Endodermal cell (in vitro differentiated cells): Measurements from ENCODE around the gene FBL. TPM values are rescaled to one million over a fixed set of nuclear protein-coding genes. Genes with fewer than 3 reads are reported as not detected.

ENCODE experiments used
- DNase-seq: peaks from one replicate; pipeline ENCODE4 v3.0.0-alpha.2; 2017
- H3K27ac ChIP-seq: 2 replicates; pipeline ENCODE4 v1.5.1; 2013; ENCODE audit warnings: mild to moderate bottlenecking, low read depth, low read length, moderate library complexity
- H3K27me3 ChIP-seq: 2 replicates; pipeline ENCODE4 v1.6.1; 2013; ENCODE audit warnings: mild to moderate bottlenecking, low read length, moderate library complexity; ENCODE audit not compliant: insufficient read depth, control insufficient read depth, poor library complexity, severe bottlenecking
- H3K36me3 ChIP-seq: 2 replicates; pipeline ENCODE4 v1.7.0; 2013; ENCODE audit warnings: mild to moderate bottlenecking, low read length, moderate library complexity; ENCODE audit not compliant: control insufficient read depth, insufficient read depth
- H3K4me1 ChIP-seq: one replicate; pipeline ENCODE4 v1.7.0; 2013; ENCODE audit warnings: low read length; ENCODE audit not compliant: control insufficient read depth, insufficient read depth
- H3K4me3 ChIP-seq: 2 replicates; pipeline ENCODE4 v1.5.1; 2013; ENCODE audit warnings: mild to moderate bottlenecking, low read length, moderate library complexity
- H3K9ac ChIP-seq: 2 replicates; pipeline ENCODE4 v1.6.1; 2013; ENCODE audit warnings: mild to moderate bottlenecking, low read length, moderate library complexity; ENCODE audit not compliant: poor library complexity, severe bottlenecking; ENCODE audit errors: extremely low read depth
- H3K9me3 ChIP-seq: 2 replicates; pipeline ENCODE4 v1.6.1; 2013; ENCODE audit warnings: mild to moderate bottlenecking, low read length, moderate library complexity; ENCODE audit not compliant: control insufficient read depth
- H3K27ac Mint-ChIP-seq: 2 replicates; pipeline ENCODE4 v1.8.0; 2020; ENCODE audit warnings: mixed read lengths
- H3K27me3 Mint-ChIP-seq: 2 replicates; pipeline ENCODE4 v1.8.0; 2021; ENCODE audit warnings: mild to moderate bottlenecking, mixed read lengths; ENCODE audit not compliant: insufficient read depth
- H3K36me3 Mint-ChIP-seq: 2 replicates; pipeline ENCODE4 v1.8.0; 2020; ENCODE audit warnings: low read depth, mixed read lengths
- H3K4me1 Mint-ChIP-seq: 2 replicates; pipeline ENCODE4 v1.8.0; 2020; ENCODE audit warnings: mixed read lengths
- H3K4me3 Mint-ChIP-seq: 2 replicates; pipeline ENCODE4 v1.8.0; 2020; ENCODE audit warnings: mild to moderate bottlenecking, moderate library complexity, mixed read lengths
- H3K9me3 Mint-ChIP-seq: 2 replicates; pipeline ENCODE4 v1.8.0; 2020; ENCODE audit warnings: mild to moderate bottlenecking, mixed read lengths
- WGBS, 2 experiments: methylation state at CpG; one replicate each; pipeline versions ENCODE4 v1.1.5 to v1.1.7; 2013; ENCODE audit warnings: missing lambda C conversion rate in 2 of 2, mixed read lengths in 1 of 2; ENCODE audit not compliant: insufficient coverage in 1 of 2, insufficient read length in 1 of 2; 5-methylcytosine and 5-hydroxymethylcytosine counted together
- total RNA-seq, 2 donors: library from RNA; stranded (reverse); fragmentation: NEBNext Ultra II Directional in 1 of 2; extraction: Animal tissue kit (Norgen Biotek cat#: 25700) in 1 of 2; gene quantifications; 2 replicates in 1 of 2; 3 replicates in 1 of 2; pipeline ENCODE4 v1.2.1, GENCODE V29; 2021
- TF ChIP-seq, protein P1 (sequence below): fragments of 200-600 bp; sonication (generic); conservative IDR thresholded peaks from 2 replicates; pipeline ENCODE4 v1.5.0; 2021; ENCODE audit warnings: antibody characterized with exemption, mild to moderate bottlenecking

Gene FBL
- total RNA-seq, 2 donors from 2014 or later, result 356 to 387 TPM

DNA sequence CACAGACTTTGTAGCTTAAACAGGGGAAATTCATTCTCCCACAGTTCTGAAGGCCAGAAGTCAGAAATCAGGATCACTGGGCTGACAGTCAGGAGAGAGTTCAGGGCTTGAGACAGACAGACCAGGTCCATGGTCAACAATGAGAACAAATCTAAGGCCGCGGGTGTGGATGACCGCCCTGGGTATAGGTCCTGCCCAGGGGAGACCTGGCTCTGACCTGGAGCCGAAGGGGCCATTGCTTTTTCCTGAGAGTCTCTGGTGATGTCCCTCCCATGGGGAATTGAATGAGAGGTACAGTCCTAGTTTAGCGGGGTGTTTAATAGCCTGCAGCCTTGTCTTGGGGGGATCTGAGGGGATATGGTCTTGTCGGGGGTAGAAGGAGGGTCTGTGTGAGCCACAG is 25.2 kb upstream of the FBL start:
- no peaks in the 10 kb centered on the region for H3K36me3 ChIP-seq
- no peaks in the 10 kb centered on the region for H3K9me3 ChIP-seq
- Mint-ChIP-seq H3K27ac (no peak overlapping the region), H3K9me3 (no peaks in the 10 kb centered on the region), H3K27me3 (peaks cover 7% of the 10 kb centered on the region), H3K36me3 (no peaks in the 10 kb centered on the region), H3K4me3 (no peak overlapping the region), H3K4me1 (peaks cover 6% of the 10 kb centered on the region)
- H3K4me1 ChIP-seq, result no peaks in the 10 kb centered on the region
- no peak overlapping the region for H3K27ac ChIP-seq
- H3K9ac ChIP-seq, result no peak overlapping the region
- no peak for DNase-seq
- no peaks in the 10 kb centered on the region for H3K27me3 ChIP-seq
- 93 to 100% methylated on average over 1 to 5 of the region's 6 CpGs for WGBS, 2 experiments
- no peak overlapping the region for H3K4me3 ChIP-seq
- TF ChIP-seq, protein P1, sequence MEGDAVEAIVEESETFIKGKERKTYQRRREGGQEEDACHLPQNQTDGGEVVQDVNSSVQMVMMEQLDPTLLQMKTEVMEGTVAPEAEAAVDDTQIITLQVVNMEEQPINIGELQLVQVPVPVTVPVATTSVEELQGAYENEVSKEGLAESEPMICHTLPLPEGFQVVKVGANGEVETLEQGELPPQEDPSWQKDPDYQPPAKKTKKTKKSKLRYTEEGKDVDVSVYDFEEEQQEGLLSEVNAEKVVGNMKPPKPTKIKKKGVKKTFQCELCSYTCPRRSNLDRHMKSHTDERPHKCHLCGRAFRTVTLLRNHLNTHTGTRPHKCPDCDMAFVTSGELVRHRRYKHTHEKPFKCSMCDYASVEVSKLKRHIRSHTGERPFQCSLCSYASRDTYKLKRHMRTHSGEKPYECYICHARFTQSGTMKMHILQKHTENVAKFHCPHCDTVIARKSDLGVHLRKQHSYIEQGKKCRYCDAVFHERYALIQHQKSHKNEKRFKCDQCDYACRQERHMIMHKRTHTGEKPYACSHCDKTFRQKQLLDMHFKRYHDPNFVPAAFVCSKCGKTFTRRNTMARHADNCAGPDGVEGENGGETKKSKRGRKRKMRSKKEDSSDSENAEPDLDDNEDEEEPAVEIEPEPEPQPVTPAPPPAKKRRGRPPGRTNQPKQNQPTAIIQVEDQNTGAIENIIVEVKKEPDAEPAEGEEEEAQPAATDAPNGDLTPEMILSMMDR, result no peak

DNA sequence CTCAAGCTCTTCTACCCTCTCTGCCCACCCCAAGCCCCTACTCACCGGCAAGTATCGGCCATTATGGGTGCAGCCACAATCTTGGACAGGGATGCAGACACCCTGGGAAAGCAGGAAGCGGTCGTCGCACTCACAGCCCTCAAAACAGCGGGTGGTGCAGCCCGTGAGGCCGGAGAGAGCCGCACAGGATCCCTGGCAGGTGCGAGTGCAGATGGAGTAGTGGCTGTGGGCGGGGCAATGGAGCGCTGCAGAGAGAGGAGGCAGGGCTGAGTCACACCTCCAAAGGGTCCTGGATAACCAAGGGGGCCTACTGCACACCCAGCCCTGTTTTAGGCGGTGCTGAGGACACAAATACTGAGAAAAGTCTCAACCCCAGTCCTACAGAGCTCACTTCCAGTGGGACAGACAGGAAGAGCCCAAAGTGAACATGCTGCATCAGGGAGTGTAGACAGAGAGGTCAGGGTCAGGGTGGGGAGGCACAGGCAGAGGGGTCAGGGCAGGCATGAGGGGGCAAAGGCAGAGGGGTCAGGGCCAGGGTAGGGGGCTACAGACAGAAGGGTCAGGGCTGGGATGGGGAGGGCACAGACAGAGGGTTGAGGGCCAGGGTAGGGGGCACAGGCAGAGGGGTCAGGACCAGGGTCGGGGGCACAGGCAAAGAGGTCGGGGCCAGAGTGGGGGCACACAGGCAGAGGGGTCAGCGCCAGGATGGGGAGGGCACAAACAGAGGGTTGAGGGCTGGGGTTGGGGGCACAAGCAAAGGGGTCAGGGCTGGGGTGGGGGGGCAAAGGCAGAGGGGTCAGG is 24.2 kb upstream of the FBL start:
- H3K9me3 Mint-ChIP-seq, result no peaks in the 10 kb centered on the region
- H3K27me3 ChIP-seq, result no peaks in the 10 kb centered on the region
- TF ChIP-seq, protein P1, result no peak
- no peak overlapping the region for H3K4me3 ChIP-seq
- DNase-seq, result peak; percentile 87
- H3K27ac ChIP-seq, result no peak overlapping the region
- WGBS, 2 experiments, result 44 to 49% methylated on average over 2 to 16 of the region's 16 CpGs
- H3K36me3 ChIP-seq, result no peaks in the 10 kb centered on the region
- no peak overlapping the region for H3K4me3 Mint-ChIP-seq
- H3K36me3 Mint-ChIP-seq, result no peaks in the 10 kb centered on the region
- no peaks in the 10 kb centered on the region for H3K4me1 ChIP-seq
- peaks cover 7% of the 10 kb centered on the region for H3K27me3 Mint-ChIP-seq
- H3K9me3 ChIP-seq, result no peaks in the 10 kb centered on the region
- H3K4me1 Mint-ChIP-seq, result peaks cover 6% of the 10 kb centered on the region
- H3K9ac ChIP-seq, result no peak overlapping the region
- peak overlapping the region; percentile 58 for H3K27ac Mint-ChIP-seq

DNA sequence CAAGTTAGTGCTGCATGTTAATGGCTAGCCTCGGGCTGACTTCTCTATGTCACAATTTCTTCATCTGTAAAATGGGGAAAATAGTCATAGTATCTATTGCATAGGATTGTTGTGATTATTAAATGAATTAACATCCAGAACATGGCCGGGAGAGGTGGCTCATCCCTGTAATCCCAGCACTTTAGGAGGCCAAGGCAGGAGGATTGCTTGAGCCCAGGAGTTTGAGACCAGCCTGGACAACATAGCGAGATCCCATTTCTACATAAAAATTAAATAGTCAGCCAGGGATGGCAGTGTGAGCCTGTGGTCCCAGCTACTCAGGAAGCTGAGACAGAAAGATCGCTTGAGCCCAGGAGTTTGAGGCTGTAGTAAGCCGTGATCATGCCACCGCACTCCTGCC is 21.8 kb upstream of the FBL start:
- Mint-ChIP-seq H3K9me3 (no peaks in the 10 kb centered on the region), H3K36me3 (no peaks in the 10 kb centered on the region), H3K4me3 (no peak overlapping the region), H3K4me1 (peaks cover 6% of the 10 kb centered on the region), H3K27ac (no peak overlapping the region), H3K27me3 (peaks cover 7% of the 10 kb centered on the region)
- Histone ChIP-seq H3K27me3 (no peaks in the 10 kb centered on the region), H3K4me3 (no peak overlapping the region), H3K27ac (no peak overlapping the region), H3K4me1 (no peaks in the 10 kb centered on the region), H3K9ac (no peak overlapping the region), H3K9me3 (no peaks in the 10 kb centered on the region), H3K36me3 (no peaks in the 10 kb centered on the region)
- DNase-seq, result no peak
- TF ChIP-seq, protein P1, result no peak
- 74 to 91% methylated on average over 2 to 6 of the region's 6 CpGs for WGBS, 2 experiments
